GM12878 (cell line): ENCODE results near the gene AXIN1. TPM values are rescaled to one million over a fixed set of nuclear protein-coding genes. Genes with fewer than 3 reads are reported as not detected.

ENCODE experiments used
- ATAC-seq: fragments of 200-7000 bp; cut with Tn5 transposase; 3 replicates; pipeline ENCODE4 v1.9.1; 2020; ENCODE audit warnings: mild to moderate bottlenecking, moderate library complexity
- BruUV-seq: library from RNA; stranded (reverse); fragments of 400-500 nt; replicated peaks from 2 replicates; lab custom pipeline; 2021; lab: Mats Ljungman, UMichigan
- CTCF ChIA-PET: fragments of 300-600 bp; sonication (Branson Sonifier 250); formaldehyde crosslinking; extraction: SDS; loops from one replicate; lab custom pipeline; 2021; ENCODE audit warnings: inconsistent platforms; lab: Yijun Ruan, JAX
- POLR2A ChIA-PET: fragments of 350-600 bp; formaldehyde crosslinking; extraction: SDS; loops from one replicate; lab custom pipeline; 2021; ENCODE audit warnings: inconsistent platforms; lab: Charles Lee
- RAD21 ChIA-PET: fragments of 300-600 bp; sonication (Branson Sonifier 250); formaldehyde crosslinking; loops from one replicate; lab custom pipeline; 2023; ENCODE audit warnings: antibody characterized with exemption; ENCODE audit not compliant: unreplicated experiment; lab: Charles Lee
- SMC1A ChIA-PET: fragments of 300-600 bp; sonication (Branson Sonifier 250); formaldehyde crosslinking; loops from one replicate; lab custom pipeline; 2023; ENCODE audit not compliant: unreplicated experiment, uncharacterized antibody; lab: Charles Lee
- DNase-seq: peaks from one replicate; pipeline ENCODE4 v3.0.0-alpha.2; 2011; ENCODE audit warnings: low read depth, low spot score
- FAIRE-seq: peaks from 3 replicates; lab custom pipeline; 2011; peaks lifted over from hg19 to GRCh38; lab: Jason Lieb, UNC
- H2AFZ ChIP-seq: 2 replicates; pipeline ENCODE4 v1.6.0; 2011; ENCODE audit warnings: low read depth, low read length, control low read depth; ENCODE audit not compliant: control insufficient read depth
- H3K27ac ChIP-seq: 2 replicates; pipeline ENCODE4 v1.5.1; 2011; ENCODE audit warnings: control low read depth; ENCODE audit not compliant: control insufficient read depth, insufficient read depth
- H3K27me3 ChIP-seq, 2 experiments: replicated peaks in 1 of 2; 2 replicates each; pipeline versions ENCODE4 v1.6.0 to v1.6.1; 2011; ENCODE audit warnings: low read length in 1 of 2; ENCODE audit not compliant: control insufficient read depth in 2 of 2, insufficient read depth in 2 of 2
- H3K36me3 ChIP-seq, 2 experiments: 2 replicates each; pipeline ENCODE4 v1.5.1; 2011; ENCODE audit warnings: low read length in 1 of 2; ENCODE audit not compliant: control insufficient read depth in 2 of 2, insufficient read depth in 2 of 2
- H3K4me1 ChIP-seq: 2 replicates; pipeline ENCODE4 v1.6.1; 2011; ENCODE audit warnings: mild to moderate bottlenecking, low read length, moderate library complexity, mixed read lengths; ENCODE audit not compliant: control insufficient read depth, insufficient read depth
- H3K4me2 ChIP-seq: 2 replicates; pipeline ENCODE4 v1.6.0; 2011; ENCODE audit warnings: control low read depth; ENCODE audit not compliant: control insufficient read depth, insufficient read depth
- H3K4me3 ChIP-seq: fragments of 200-600 bp; sonication (generic); 2 replicates; pipeline ENCODE4 v1.5.1; 2016
- H3K79me2 ChIP-seq: 2 replicates; pipeline ENCODE4 v1.6.0; 2011; ENCODE audit warnings: low read length; ENCODE audit not compliant: control insufficient read depth, insufficient read depth
- H3K9ac ChIP-seq: 2 replicates; pipeline ENCODE4 v1.8.0; 2011; ENCODE audit warnings: low read length, control low read depth, mixed read lengths; ENCODE audit not compliant: control insufficient read depth, insufficient read depth
- H3K9me3 ChIP-seq: replicated peaks from 3 replicates; pipeline ENCODE4 v1.5.1; 2011; ENCODE audit warnings: mild to moderate bottlenecking, low read length; ENCODE audit not compliant: control insufficient read depth, insufficient read depth
- H4K20me1 ChIP-seq: 2 replicates; pipeline ENCODE4 v1.6.0; 2011; ENCODE audit not compliant: control insufficient read depth, insufficient read depth
- FOXK2 ChIP-seq: fragments of 450-650 bp; IDR thresholded peaks from 2 replicates; pipeline ENCODE4 v1.6.1; 2017; ENCODE audit warnings: mild to moderate bottlenecking, moderate library complexity
- MTA3 ChIP-seq: IDR thresholded peaks from 2 replicates; pipeline ENCODE4 v1.6.1; 2012; ENCODE audit warnings: low read length, inconsistent platforms, borderline replicate concordance
- NFYA ChIP-seq: IDR thresholded peaks from 2 replicates; pipeline ENCODE4 v1.6.1; 2011; ENCODE audit warnings: low read depth, mild to moderate bottlenecking, low read length, improper control_type of control experiment, borderline replicate concordance
- ZBED1 ChIP-seq: IDR thresholded peaks from 2 replicates; pipeline ENCODE4 v1.6.1; 2016; ENCODE audit warnings: borderline replicate concordance
- WGBS: methylation state at CpG from one replicate; pipeline ENCODE4 v1.1.6; 2016; ENCODE audit warnings: low lambda C conversion rate; ENCODE audit not compliant: insufficient replicate concordance, insufficient coverage; ENCODE audit errors: missing lambda C conversion rate; 5-methylcytosine and 5-hydroxymethylcytosine counted together
- in situ Hi-C: fragments of 300-500 bp; cut with MboI; formaldehyde crosslinking; loops from 9 replicates; pipeline ENCODE4 v1.14.3; 2018; ENCODE audit warnings: mixed read lengths
- intact Hi-C: fragments of 100-400 bp; cut with micrococcal nuclease; formaldehyde crosslinking; loops from one replicate; pipeline ENCODE4 v1.14.2; 2022; ENCODE audit not compliant: unreplicated experiment
- polyA plus RNA-seq, 11 experiments: library from polyadenylated mRNA; depleted of rRNA in 4 of 11; unstranded in 6 of 11; stranded (reverse) in 5 of 11; fragments of >200 nt; fragmentation: Nextera tagmentation in 4 of 11; fragmentation: Illumina TruSeq in 1 of 11; extraction: Ambion mirVana in 4 of 11; extraction: Trizol in 1 of 11; gene quantifications; 1 replicate in 1 of 11; 2 replicates in 10 of 11; pipeline versions ENCODE4 v1.2.1 to v1.2.3, GENCODE V29; 2011 to 2016; ENCODE audit warnings: inconsistent platforms in 2 of 11, missing spikeins in 2 of 11, low read depth in 1 of 11
- total RNA-seq, 4 experiments: library from RNA; depleted of rRNA in 3 of 4; stranded (reverse); fragments of >200 nt in 3 of 4; fragmentation: Illumina TruSeq in 1 of 4; extraction: Trizol in 1 of 4; gene quantifications; 2 replicates each; pipeline versions ENCODE4 v1.2.1 to v1.2.3, GENCODE V29; 2013 to 2021
- TF ChIP-seq, protein P1 (sequence below): fragments of 150-350 bp; IDR thresholded peaks from 2 replicates; pipeline ENCODE4 v1.6.1; 2016; ENCODE audit warnings: low read depth, low read length

AXIN1 gene
- total and polyA plus RNA-seq, 10 of the 15 experiments (the other 5 are each of a cell fraction or from before 2014, with no cell fraction given) = 0.26 to 27.1 (median 7.7) TPM

DNA sequence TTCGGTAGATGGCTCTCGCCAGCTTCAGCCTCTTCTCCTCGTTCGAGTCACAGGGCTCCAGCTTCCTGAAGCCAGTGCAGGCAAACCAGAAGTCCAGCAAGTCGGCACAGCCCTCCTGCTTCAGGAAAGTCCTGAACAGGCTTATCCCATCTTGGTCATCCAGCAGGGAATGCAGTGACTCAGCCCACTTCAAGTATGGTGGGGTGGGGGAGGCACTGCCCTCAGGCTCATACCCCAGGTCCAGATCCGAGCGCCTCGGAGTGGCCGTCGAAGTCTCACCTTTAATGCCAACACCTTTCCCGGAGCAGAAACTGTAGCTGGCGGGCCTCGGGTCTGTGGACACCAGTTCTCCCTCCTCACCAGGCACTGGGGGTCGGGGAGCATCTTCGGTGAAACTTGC is 5.9 kb downstream of the AXIN1 start:
- Histone ChIP-seq H3K27ac (no peak overlapping the region), H3K4me3 (no peak overlapping the region), H2AFZ (no peak overlapping the region), H3K36me3 (peaks cover 0 to 6% of the 10 kb centered on the region in 2 experiments; a peak in 2 of 4 replicates), H4K20me1 (0 out of 2 replicates have a peak, but pooled peaks cover 3% of the 10 kb centered on the region), H3K27me3 (no peaks in the 10 kb centered on the region), H3K9ac (no peak overlapping the region), H3K79me2 (peaks cover 34% of the 10 kb centered on the region), H3K4me1 (peaks cover 21% of the 10 kb centered on the region), H3K9me3 (no peaks in the 10 kb centered on the region; the same call in 2 of the 3 replicates), H3K4me2 (no peak overlapping the region)
- intact Hi-C loops = no loop called here
- in situ Hi-C loops = loop anchor here (5.0 kb wide), 1 partner anchor 114 kb away; the partner anchor contains the start of gene FAM234A
- no TSS peak for BruUV-seq
- POLR2A ChIA-PET = no interaction called here
- FAIRE-seq (no peak), DNase-seq (no peak), ATAC-seq (no peak)
- CTCF ChIA-PET = interaction anchor here (0.9 kb wide), 1 partner anchor 239 kb away, joined by 3 read pairs; no protein-coding TSS in a partner anchor
- SMC1A ChIA-PET = no interaction called here
- WGBS = 97% methylated on average over 15 of the region's 15 CpGs
- no peak for TF ChIP-seq FOXK2
- TF ChIP-seq, protein P1, sequence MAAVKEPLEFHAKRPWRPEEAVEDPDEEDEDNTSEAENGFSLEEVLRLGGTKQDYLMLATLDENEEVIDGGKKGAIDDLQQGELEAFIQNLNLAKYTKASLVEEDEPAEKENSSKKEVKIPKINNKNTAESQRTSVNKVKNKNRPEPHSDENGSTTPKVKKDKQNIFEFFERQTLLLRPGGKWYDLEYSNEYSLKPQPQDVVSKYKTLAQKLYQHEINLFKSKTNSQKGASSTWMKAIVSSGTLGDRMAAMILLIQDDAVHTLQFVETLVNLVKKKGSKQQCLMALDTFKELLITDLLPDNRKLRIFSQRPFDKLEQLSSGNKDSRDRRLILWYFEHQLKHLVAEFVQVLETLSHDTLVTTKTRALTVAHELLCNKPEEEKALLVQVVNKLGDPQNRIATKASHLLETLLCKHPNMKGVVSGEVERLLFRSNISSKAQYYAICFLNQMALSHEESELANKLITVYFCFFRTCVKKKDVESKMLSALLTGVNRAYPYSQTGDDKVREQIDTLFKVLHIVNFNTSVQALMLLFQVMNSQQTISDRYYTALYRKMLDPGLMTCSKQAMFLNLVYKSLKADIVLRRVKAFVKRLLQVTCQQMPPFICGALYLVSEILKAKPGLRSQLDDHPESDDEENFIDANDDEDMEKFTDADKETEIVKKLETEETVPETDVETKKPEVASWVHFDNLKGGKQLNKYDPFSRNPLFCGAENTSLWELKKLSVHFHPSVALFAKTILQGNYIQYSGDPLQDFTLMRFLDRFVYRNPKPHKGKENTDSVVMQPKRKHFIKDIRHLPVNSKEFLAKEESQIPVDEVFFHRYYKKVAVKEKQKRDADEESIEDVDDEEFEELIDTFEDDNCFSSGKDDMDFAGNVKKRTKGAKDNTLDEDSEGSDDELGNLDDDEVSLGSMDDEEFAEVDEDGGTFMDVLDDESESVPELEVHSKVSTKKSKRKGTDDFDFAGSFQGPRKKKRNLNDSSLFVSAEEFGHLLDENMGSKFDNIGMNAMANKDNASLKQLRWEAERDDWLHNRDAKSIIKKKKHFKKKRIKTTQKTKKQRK = no peak
- no peak for TF ChIP-seq NFYA
- no peak for TF ChIP-seq MTA3
- no peak for TF ChIP-seq ZBED1
- RAD21 ChIA-PET = no interaction called here
